IPS-18a (cell line): ENCODE measurements around the gene NKIRAS2.
"Not testable (repeated sequence)": the region's sequence is repeated elsewhere in the genome, so short reads cannot be mapped to it uniquely, and the experiment has no call there.

Source experiments
- H3K27ac ChIP-seq: one replicate; pipeline ENCODE4 v1.5.1; 2013; ENCODE audit warnings: low read length
- H3K27me3 ChIP-seq: one replicate; pipeline ENCODE4 v1.6.1; 2013; ENCODE audit warnings: mild to moderate bottlenecking, low read length; ENCODE audit not compliant: control insufficient read depth, insufficient read depth
- H3K36me3 ChIP-seq: one replicate; pipeline ENCODE4 v1.6.1; 2013; ENCODE audit warnings: low read depth, low read length; ENCODE audit not compliant: control insufficient read depth
- H3K4me1 ChIP-seq: one replicate; pipeline ENCODE4 v1.6.1; 2013; ENCODE audit warnings: low read depth, low read length; ENCODE audit not compliant: control insufficient read depth
- H3K4me3 ChIP-seq: one replicate; pipeline ENCODE4 v1.5.1; 2013; ENCODE audit warnings: low read length
- H3K9ac ChIP-seq: one replicate; pipeline ENCODE4 v1.6.1; 2013; ENCODE audit warnings: mild to moderate bottlenecking, low read length, moderate library complexity
- H3K9me3 ChIP-seq: one replicate; pipeline ENCODE4 v1.6.1; 2013; ENCODE audit warnings: low read depth, low read length; ENCODE audit not compliant: control insufficient read depth

NKIRAS2 gene

GRCh38 chr17:42017866-42018200 lies 2.1 kb upstream of the NKIRAS2 start:
- H3K4me3 ChIP-seq, result peak overlapping the region; percentile 81
- H3K27me3 ChIP-seq, result no peaks in the 10 kb centered on the region
- peak overlapping the region; percentile 83 for H3K27ac ChIP-seq
- peaks cover 10% of the 10 kb centered on the region for H3K36me3 ChIP-seq
- peaks cover 26% of the 10 kb centered on the region for H3K4me1 ChIP-seq
- peak overlapping the region; percentile 95 for H3K9ac ChIP-seq
- no peaks in the 10 kb centered on the region for H3K9me3 ChIP-seq

GRCh38 chr17:42018339-42018738 lies 1.6 kb upstream of the NKIRAS2 start:
- H3K4me1 ChIP-seq, result peaks cover 21% of the 10 kb centered on the region
- peaks cover 15% of the 10 kb centered on the region for H3K36me3 ChIP-seq
- peak overlapping the region; percentile 95 for H3K9ac ChIP-seq
- no peaks in the 10 kb centered on the region for H3K27me3 ChIP-seq
- no peaks in the 10 kb centered on the region for H3K9me3 ChIP-seq
- peak overlapping the region; percentile 83 for H3K27ac ChIP-seq
- H3K4me3 ChIP-seq, result peak overlapping the region; percentile 81

GRCh38 chr17:42018988-42019387 lies 902 bp upstream of the NKIRAS2 start:
- no peaks in the 10 kb centered on the region for H3K27me3 ChIP-seq
- H3K9me3 ChIP-seq, result no peaks in the 10 kb centered on the region
- no peak overlapping the region for H3K27ac ChIP-seq
- no peak overlapping the region for H3K9ac ChIP-seq
- H3K4me3 ChIP-seq, result no peak overlapping the region
- peaks cover 16% of the 10 kb centered on the region for H3K4me1 ChIP-seq
- H3K36me3 ChIP-seq, result peaks cover 21% of the 10 kb centered on the region

- Histone ChIP-seq H3K4me3 (peak overlapping the region; percentile 90), H3K4me1 (peaks cover 14% of the 10 kb centered on the region), H3K9ac (peak overlapping the region; percentile 83), H3K36me3 (peaks cover 25% of the 10 kb centered on the region)
- H3K27ac ChIP-seq, H3K9me3 ChIP-seq, H3K27me3 ChIP-seq: not testable (repeated sequence)
Observed at GRCh38 chr17:42020845-42021244, 955 bp downstream of the NKIRAS2 start.

GRCh38 chr17:42023524-42024349 lies 3.8 kb downstream of the NKIRAS2 start:
- H3K4me1 ChIP-seq, result peaks cover 14% of the 10 kb centered on the region
- H3K27me3 ChIP-seq, result no peaks in the 10 kb centered on the region
- H3K9me3 ChIP-seq, result no peaks in the 10 kb centered on the region
- H3K27ac ChIP-seq, result no peak overlapping the region
- H3K9ac ChIP-seq, result no peak overlapping the region
- peaks cover 25% of the 10 kb centered on the region for H3K36me3 ChIP-seq
- no peak overlapping the region for H3K4me3 ChIP-seq

- H3K4me3 ChIP-seq, result no peak overlapping the region
- H3K4me1 ChIP-seq, result peaks cover 14% of the 10 kb centered on the region
- no peak overlapping the region for H3K27ac ChIP-seq
- H3K36me3 ChIP-seq, result peaks cover 25% of the 10 kb centered on the region
- H3K9me3 ChIP-seq, result no peaks in the 10 kb centered on the region
- no peaks in the 10 kb centered on the region for H3K27me3 ChIP-seq
- no peak overlapping the region for H3K9ac ChIP-seq
Observed at GRCh38 chr17:42025191-42025579, 5.3 kb downstream of the NKIRAS2 start.

GRCh38 chr17:42025936-42026335 lies 6.0 kb downstream of the NKIRAS2 start:
- Histone ChIP-seq H3K27ac (no peak overlapping the region), H3K9me3 (no peaks in the 10 kb centered on the region), H3K4me1 (peaks cover 9% of the 10 kb centered on the region), H3K36me3 (peaks cover 25% of the 10 kb centered on the region), H3K9ac (no peak overlapping the region), H3K27me3 (no peaks in the 10 kb centered on the region), H3K4me3 (no peak overlapping the region)

- H3K9ac ChIP-seq, result no peak overlapping the region
- H3K4me3 ChIP-seq, result no peak overlapping the region
- no peaks in the 10 kb centered on the region for H3K9me3 ChIP-seq
- peaks cover 23% of the 10 kb centered on the region for H3K36me3 ChIP-seq
- H3K27ac ChIP-seq, result no peak overlapping the region
- no peaks in the 10 kb centered on the region for H3K27me3 ChIP-seq
- peaks cover 8% of the 10 kb centered on the region for H3K4me1 ChIP-seq
Observed at GRCh38 chr17:42026857-42027589, 7.1 kb downstream of the NKIRAS2 start.

GRCh38 chr17:42027590-42027889 lies 7.7 kb downstream of the NKIRAS2 start:
- Histone ChIP-seq H3K36me3 (peaks cover 18% of the 10 kb centered on the region), H3K4me1 (peaks cover 8% of the 10 kb centered on the region), H3K27ac (no peak overlapping the region), H3K27me3 (no peaks in the 10 kb centered on the region), H3K9me3 (no peaks in the 10 kb centered on the region), H3K9ac (no peak overlapping the region), H3K4me3 (no peak overlapping the region)

GRCh38 chr17:42027961-42028790 lies 8.3 kb downstream of the NKIRAS2 start:
- Histone ChIP-seq H3K4me3 (peak overlapping the region; percentile 14), H3K9ac (peak overlapping the region; percentile 33), H3K9me3 (no peaks in the 10 kb centered on the region), H3K4me1 (peaks cover 8% of the 10 kb centered on the region), H3K27me3 (no peaks in the 10 kb centered on the region), H3K36me3 (peaks cover 12% of the 10 kb centered on the region), H3K27ac (no peak overlapping the region)

- Histone ChIP-seq H3K27ac (no peak overlapping the region), H3K4me1 (peaks cover 8% of the 10 kb centered on the region), H3K4me3 (no peak overlapping the region), H3K36me3 (peaks cover 6% of the 10 kb centered on the region), H3K27me3 (no peaks in the 10 kb centered on the region), H3K9me3 (no peaks in the 10 kb centered on the region), H3K9ac (no peak overlapping the region)
Observed at GRCh38 chr17:42028791-42029127, 8.9 kb downstream of the NKIRAS2 start.
